BLaER1 (cell line): Measurements from ENCODE around the gene MARCHF3.
"Not testable (repeated sequence)": the region's sequence is repeated elsewhere in the genome, so short reads cannot be mapped to it uniquely, and the experiment has no call there.

Experiments used
- H3K27ac ChIP-seq: shearing (Covaris generic); formaldehyde crosslinking; 2 replicates; pipeline ENCODE4 v1.8.1; 2022
- H3K27me3 ChIP-seq: shearing (Covaris generic); formaldehyde crosslinking; 2 replicates; pipeline ENCODE4 v1.8.1; 2022
- H3K36me3 ChIP-seq: shearing (Covaris generic); formaldehyde crosslinking; 2 replicates; pipeline ENCODE4 v1.8.1; 2022
- H3K4me1 ChIP-seq: shearing (Covaris generic); formaldehyde crosslinking; 2 replicates; pipeline ENCODE4 v1.8.1; 2022
- H3K4me2 ChIP-seq: shearing (Covaris generic); formaldehyde crosslinking; 2 replicates; pipeline ENCODE4 v1.8.1; 2022
- H3K4me3 ChIP-seq: shearing (Covaris generic); formaldehyde crosslinking; 2 replicates; pipeline ENCODE4 v1.8.1; 2022
- H3K9ac ChIP-seq: shearing (Covaris generic); formaldehyde crosslinking; 2 replicates; pipeline ENCODE4 v1.8.1; 2022
- H3K9me3 ChIP-seq: shearing (Covaris generic); formaldehyde crosslinking; 2 replicates; pipeline ENCODE4 v1.8.1; 2022
- H4K20me1 ChIP-seq: shearing (Covaris generic); formaldehyde crosslinking; 2 replicates; pipeline ENCODE4 v1.8.1; 2022
- Cebpa-rat ChIP-seq: shearing (Covaris generic); IDR thresholded peaks from 2 replicates; pipeline ENCODE4 v1.8.1; 2022

MARCHF3 gene

DNA sequence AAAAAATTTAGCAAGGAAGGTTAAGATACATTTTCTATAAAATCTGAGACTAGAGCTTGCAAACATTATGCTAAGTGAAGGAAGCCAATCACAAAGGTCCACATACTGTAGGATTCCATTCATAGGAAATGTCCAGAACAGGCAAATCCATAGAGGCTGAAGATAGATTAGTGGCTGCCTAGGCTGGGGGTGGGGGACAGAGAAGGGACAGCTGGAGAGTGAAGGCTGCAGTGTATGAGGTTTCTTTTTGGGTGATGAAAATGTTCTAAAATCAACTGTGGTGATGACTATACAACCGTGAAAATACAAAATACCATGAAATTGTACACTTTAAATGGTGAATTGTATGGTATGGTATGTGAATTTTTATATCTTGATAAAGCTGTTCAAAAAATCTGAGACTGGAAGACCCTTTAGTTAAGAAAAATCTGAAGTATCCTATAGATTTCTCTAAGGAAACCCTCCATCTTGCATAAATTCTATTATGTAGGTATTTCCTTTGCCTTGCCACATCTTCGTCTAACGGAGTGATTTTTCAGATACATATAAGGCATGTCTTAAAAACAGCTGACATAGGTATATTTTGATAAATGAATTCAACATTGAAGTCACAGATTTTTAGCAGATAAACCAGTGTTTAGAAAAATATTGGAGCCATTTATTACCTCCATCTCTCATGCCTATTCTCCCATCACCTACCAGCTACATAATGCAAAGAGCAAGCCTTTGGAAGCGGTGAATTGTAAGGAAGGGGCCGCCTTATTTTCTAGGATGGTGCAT is 132.3 kb downstream of the MARCHF3 start:
- Histone ChIP-seq H4K20me1 (no peaks in the 10 kb centered on the region), H3K4me1 (no peaks in the 10 kb centered on the region), H3K4me3 (no peak overlapping the region), H3K9ac (no peak overlapping the region), H3K27me3 (no peaks in the 10 kb centered on the region), H3K4me2 (no peak overlapping the region), H3K27ac (no peak overlapping the region), H3K36me3 (peaks cover 75% of the 10 kb centered on the region), H3K9me3 (peaks cover 38% of the 10 kb centered on the region)
- TF ChIP-seq Cebpa-rat = no peak

GRCh38 chr5:126896170-126896702 is 134.1 kb downstream of the MARCHF3 start:
- Histone ChIP-seq H4K20me1 (no peaks in the 10 kb centered on the region), H3K27ac (no peak overlapping the region), H3K9me3 (peaks cover 38% of the 10 kb centered on the region), H3K36me3 (peaks cover 57% of the 10 kb centered on the region), H3K9ac (no peak overlapping the region), H3K27me3 (no peaks in the 10 kb centered on the region), H3K4me1 (no peaks in the 10 kb centered on the region), H3K4me3 (no peak overlapping the region), H3K4me2 (no peak overlapping the region)
- no peak for TF ChIP-seq Cebpa-rat

DNA sequence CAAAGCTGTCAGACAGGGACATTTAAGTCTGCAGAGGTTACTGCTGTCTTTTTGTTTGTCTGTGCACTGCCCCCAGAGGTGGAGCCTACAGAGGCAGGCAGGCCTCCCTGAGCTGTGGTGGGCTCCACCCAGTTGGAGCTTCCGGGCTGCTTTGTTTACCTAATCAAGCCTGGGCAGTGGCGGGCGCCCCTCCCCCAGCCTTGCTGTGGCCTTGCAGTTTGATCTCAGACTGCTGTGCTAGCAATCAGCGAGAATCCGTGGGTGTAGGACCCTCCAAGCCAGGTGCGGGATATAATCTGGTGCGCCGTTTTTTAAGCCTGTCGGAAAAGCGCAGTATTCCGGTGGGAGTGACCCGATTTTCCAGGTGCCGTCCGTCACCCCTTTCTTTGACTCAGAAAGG is 134.6 kb downstream of the MARCHF3 start:
- H3K4me2 ChIP-seq, H3K4me3 ChIP-seq: not testable (repeated sequence)

GRCh38 chr5:126890414-126890813 is 139.9 kb downstream of the MARCHF3 start:
- Histone ChIP-seq H3K36me3 (peaks cover 19% of the 10 kb centered on the region), H3K4me1 (peaks cover 17% of the 10 kb centered on the region; the same call in 1 of the 2 replicates)
- not testable (repeated sequence) for H3K4me2 ChIP-seq, H3K27ac ChIP-seq, H3K27me3 ChIP-seq, H3K9ac ChIP-seq, H4K20me1 ChIP-seq, H3K9me3 ChIP-seq, H3K4me3 ChIP-seq

More for the DNA sequence above, 134.6 kb downstream of the MARCHF3 start:
- Histone ChIP-seq H3K9me3 (peaks cover 38% of the 10 kb centered on the region), H3K36me3 (peaks cover 52% of the 10 kb centered on the region)
- not testable (repeated sequence) for H3K27me3 ChIP-seq, H4K20me1 ChIP-seq, H3K27ac ChIP-seq, H3K4me1 ChIP-seq, H3K9ac ChIP-seq

GRCh38 chr5:126888175-126888574 is 142.2 kb downstream of the MARCHF3 start:
- Histone ChIP-seq H3K4me1 (peaks cover 32% of the 10 kb centered on the region), H3K27me3 (no peaks in the 10 kb centered on the region), H3K4me3 (no peak overlapping the region), H3K9me3 (no peaks in the 10 kb centered on the region), H3K4me2 (peak overlapping the region; percentile 23; the same call in 1 of the 2 replicates), H3K36me3 (peaks cover 19% of the 10 kb centered on the region), H3K9ac (no peak overlapping the region), H4K20me1 (no peaks in the 10 kb centered on the region), H3K27ac (no peak overlapping the region)
- no peak for TF ChIP-seq Cebpa-rat

GRCh38 chr5:126884269-126884819 is 146.0 kb downstream of the MARCHF3 start:
- no peak overlapping the region for H3K4me3 ChIP-seq
- H3K27ac ChIP-seq = 0 out of 2 replicates have a peak overlapping the region, but pooled peaks have one; percentile 12
- TF ChIP-seq Cebpa-rat = no peak
- H3K4me2 ChIP-seq = peak overlapping the region; percentile 47
- peaks cover 36% of the 10 kb centered on the region for H3K4me1 ChIP-seq
- H4K20me1 ChIP-seq = no peaks in the 10 kb centered on the region
- peaks cover 29% of the 10 kb centered on the region for H3K36me3 ChIP-seq
- no peaks in the 10 kb centered on the region for H3K27me3 ChIP-seq
- no peak overlapping the region; the same call in 1 of the 2 replicates for H3K9ac ChIP-seq
- no peaks in the 10 kb centered on the region for H3K9me3 ChIP-seq

DNA sequence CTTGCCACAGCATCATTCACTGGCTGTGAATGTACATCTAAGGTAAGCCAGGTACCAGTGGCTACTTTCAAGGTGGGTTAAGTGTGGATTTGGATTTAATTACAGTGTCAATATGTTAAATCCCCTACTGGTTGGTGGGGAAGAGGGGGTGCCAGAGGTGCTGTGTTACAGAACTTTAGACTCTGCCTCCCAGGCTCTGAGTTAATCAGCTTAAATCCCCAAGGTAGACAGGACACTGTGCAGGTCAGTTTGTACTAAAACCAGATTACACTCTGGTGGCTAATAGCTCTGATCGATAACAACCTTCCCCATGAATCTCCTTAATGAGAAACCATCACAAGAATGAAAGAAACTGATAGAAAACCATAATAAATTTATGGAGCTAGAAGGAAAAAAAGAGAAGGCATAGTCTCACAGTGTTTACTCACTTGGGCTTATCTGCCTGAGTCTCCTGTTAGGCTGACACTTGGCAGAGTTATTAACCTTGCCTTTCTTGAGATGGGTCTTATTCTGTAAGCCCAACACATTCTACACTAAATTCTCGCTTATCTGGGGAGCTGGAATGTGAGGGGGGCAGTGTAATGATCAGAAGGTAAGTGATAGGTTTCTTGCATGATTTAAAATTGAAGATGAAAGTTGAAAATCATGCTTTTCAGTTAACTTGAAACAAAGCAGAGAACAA is 146.7 kb downstream of the MARCHF3 start:
- Histone ChIP-seq H4K20me1 (no peaks in the 10 kb centered on the region), H3K9ac (no peak overlapping the region; the same call in 1 of the 2 replicates), H3K4me1 (peaks cover 39% of the 10 kb centered on the region), H3K9me3 (no peaks in the 10 kb centered on the region), H3K4me3 (no peak overlapping the region), H3K36me3 (peaks cover 34% of the 10 kb centered on the region), H3K4me2 (peak overlapping the region; percentile 47), H3K27ac (no peak overlapping the region), H3K27me3 (no peaks in the 10 kb centered on the region)
- TF ChIP-seq Cebpa-rat = no peak

DNA sequence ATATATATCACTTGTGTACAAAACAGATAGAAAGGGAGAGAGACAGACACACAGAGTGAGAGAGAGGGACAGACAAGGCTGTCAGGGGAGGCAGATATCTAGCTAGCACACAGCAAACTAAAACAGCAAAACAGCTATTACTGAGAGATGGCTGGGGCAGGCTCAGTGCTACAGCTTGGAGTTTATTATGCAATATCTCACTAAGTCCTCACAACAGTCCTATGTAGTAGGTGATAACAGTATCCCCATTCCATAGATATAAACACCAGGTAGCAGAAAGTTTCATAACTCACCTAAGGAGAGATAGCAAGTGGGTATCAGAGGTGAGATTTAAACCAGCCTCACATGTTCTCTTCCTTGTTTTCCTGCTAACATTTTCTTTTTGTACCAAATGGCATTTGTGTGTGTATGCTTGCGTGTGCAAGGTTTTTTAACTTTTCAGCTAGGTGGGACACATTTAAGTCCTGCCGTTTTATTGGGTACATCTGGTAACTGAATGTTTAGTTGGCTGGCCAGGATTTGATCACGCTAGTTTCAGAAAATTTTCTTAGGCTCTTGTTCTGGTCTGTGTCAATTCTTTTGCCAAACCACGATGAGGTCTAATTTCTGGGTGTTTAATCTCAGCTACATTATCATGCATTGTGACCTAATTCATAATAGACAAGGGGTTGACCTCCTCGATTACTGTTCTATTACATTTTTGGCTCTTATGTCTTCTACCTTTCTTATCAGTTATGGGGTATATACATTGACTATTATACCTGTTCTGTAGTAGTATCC is 148.3 kb downstream of the MARCHF3 start:
- no peak overlapping the region for H3K9ac ChIP-seq
- peaks cover 50% of the 10 kb centered on the region for H3K36me3 ChIP-seq
- no peak overlapping the region for H3K27ac ChIP-seq
- no peak overlapping the region for H3K4me3 ChIP-seq
- H4K20me1 ChIP-seq = no peaks in the 10 kb centered on the region
- no peak for TF ChIP-seq Cebpa-rat
- H3K27me3 ChIP-seq = no peaks in the 10 kb centered on the region
- H3K4me2 ChIP-seq = no peak overlapping the region
- H3K9me3 ChIP-seq = no peaks in the 10 kb centered on the region
- peaks cover 36% of the 10 kb centered on the region for H3K4me1 ChIP-seq

DNA sequence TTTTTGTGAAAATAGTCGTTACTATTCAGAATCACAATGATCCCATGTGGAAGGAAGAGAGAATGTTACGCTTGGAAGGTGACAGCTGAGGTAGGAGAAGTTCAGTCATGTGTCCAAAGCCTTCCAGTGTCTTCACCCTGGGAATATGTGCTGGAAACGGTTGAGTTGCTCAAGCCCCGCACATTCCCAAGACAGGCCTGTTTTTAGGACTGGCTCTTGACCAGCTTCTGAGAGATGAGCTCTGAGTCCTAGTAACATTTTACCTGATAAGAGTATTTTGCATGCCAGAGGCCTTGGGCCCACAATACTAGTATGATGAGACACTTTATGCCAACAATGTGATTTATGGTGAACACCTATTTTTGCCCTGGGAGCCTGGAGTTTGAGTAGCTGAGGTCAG is 151.7 kb downstream of the MARCHF3 start:
- H3K4me3 ChIP-seq = no peak overlapping the region
- no peaks in the 10 kb centered on the region for H4K20me1 ChIP-seq
- H3K27ac ChIP-seq = peak overlapping the region; percentile 48; the same call in 1 of the 2 replicates
- H3K27me3 ChIP-seq = no peaks in the 10 kb centered on the region
- no peak for TF ChIP-seq Cebpa-rat
- no peaks in the 10 kb centered on the region for H3K9me3 ChIP-seq
- H3K9ac ChIP-seq = no peak overlapping the region
- peak overlapping the region; percentile 66 for H3K4me2 ChIP-seq
- peaks cover 21% of the 10 kb centered on the region for H3K4me1 ChIP-seq
- H3K36me3 ChIP-seq = peaks cover 73% of the 10 kb centered on the region
